Psoas muscle (tissue), 8 donors: ENCODE data around the gene VSIG10L2. TPM values are rescaled to one million over a fixed set of nuclear protein-coding genes. Genes with fewer than 3 reads are reported as not detected.

Experiments
- ATAC-seq, 4 donors: fragments of 200-7000 bp; cut with Tn5 transposase; one replicate each; pipeline ENCODE4 v1.9.1; 2020; ENCODE audit warnings: moderate library complexity in 3 of 4, mild to moderate bottlenecking in 2 of 4
- DNase-seq, 2 donors: peaks; one replicate each; pipeline ENCODE4 v3.0.0-alpha.2; 2020
- H3K27ac ChIP-seq: fragments of 200-600 bp; one replicate; pipeline ENCODE4 v1.8.0; 2022
- H3K27me3 ChIP-seq, 3 donors: fragments of 200-600 bp in 1 of 3; one replicate each; pipeline versions ENCODE4 v1.6.1 to v1.8.0; 2013 to 2022; ENCODE audit warnings: low read length in 2 of 3, mild to moderate bottlenecking in 2 of 3, moderate library complexity in 1 of 3; ENCODE audit not compliant: insufficient read depth in 3 of 3
- H3K36me3 ChIP-seq, 2 donors: fragments of 200-600 bp in 1 of 2; one replicate each; pipeline versions ENCODE4 v1.6.1 to v1.8.0; 2013 to 2022; ENCODE audit warnings: low read depth in 1 of 2, mild to moderate bottlenecking in 1 of 2, moderate library complexity in 1 of 2; ENCODE audit not compliant: insufficient read depth in 1 of 2
- H3K4me1 ChIP-seq: fragments of 200-600 bp; one replicate; pipeline ENCODE4 v1.8.0; 2022
- H3K4me3 ChIP-seq: fragments of 200-600 bp; one replicate; pipeline ENCODE4 v1.8.0; 2022; ENCODE audit warnings: mild to moderate bottlenecking
- H3K9me3 ChIP-seq: fragments of 200-600 bp; one replicate; pipeline ENCODE4 v1.8.0; 2022
- CTCF ChIP-seq: fragments of 200-600 bp; IDR thresholded peaks from one replicate; pipeline ENCODE4 v1.8.0; 2022; ENCODE audit warnings: antibody characterized with exemption
- WGBS, 3 donors: extraction: QIAGEN DNeasy Blood & Tissue Kit; methylation state at CpG; one replicate each; pipeline versions ENCODE4 v1.1.6 to v1.1.7; 2013; 5-methylcytosine and 5-hydroxymethylcytosine counted together
- intact Hi-C, 2 donors: fragments of 100-400 bp; cut with DNase I; formaldehyde crosslinking; loops; one replicate each; pipeline versions ENCODE4 v1.11.0 to v1.14.2; 2022
- polyA plus RNA-seq, 3 donors: library from polyadenylated mRNA; stranded (reverse); fragments of 200-250 nt; gene quantifications; one replicate each; pipeline ENCODE4 v1.2.3, GENCODE V29; 2013
- total RNA-seq, 4 donors: library from RNA; stranded (reverse); fragmentation: NEBNext Ultra II Directional in 2 of 4; extraction: Animal tissue kit (Norgen Biotek cat#: 25700) in 2 of 4; gene quantifications; one replicate each; pipeline versions ENCODE4 v1.2.1 to v1.2.4, GENCODE V29; 2021 to 2023
- donor health status: healthy with polysubstance abuse.
- donor health status: DM: no; HTN: no; CAD: no; lungs with moderate emphysema.
- donor health status: Bipolar disorder and iron deficiency.
- donor health status: healthy.
- donor health status: DM: yes; HTN: yes; CAD: no.
- donor health status: DM: no; HTN: no; CAD: no.
- donor health status: DM: no; HTN: no; CAD: no.
- donor health status: DM: yes; HTN: yes; CAD: no.

Gene VSIG10L2
- total and polyA plus RNA-seq, 7 donors = 0.21 TPM; not detected in 6

GRCh38 chr11:125952559-125952958 lies 6.7 kb downstream of the VSIG10L2 start:
- intact Hi-C loops = no loop called here
- H3K36me3 ChIP-seq = no peaks in the 10 kb centered on the region
- ATAC-seq (no peak), DNase-seq (no peak)
- WGBS, 3 donors = 13 to 54% (median 31%) methylated on average over 2 of the region's 2 CpGs
- H3K27me3 ChIP-seq = no peaks in the 10 kb centered on the region
- no peak for TF ChIP-seq CTCF
- H3K4me1 ChIP-seq = no peaks in the 10 kb centered on the region
- H3K4me3 ChIP-seq = no peak overlapping the region
- H3K9me3 ChIP-seq = no peaks in the 10 kb centered on the region
- H3K27ac ChIP-seq = no peak overlapping the region

GRCh38 chr11:125952973-125953372 lies 7.1 kb downstream of the VSIG10L2 start:
- Histone ChIP-seq H3K27me3 (no peaks in the 10 kb centered on the region), H3K4me3 (no peak overlapping the region), H3K36me3 (no peaks in the 10 kb centered on the region), H3K9me3 (no peaks in the 10 kb centered on the region), H3K27ac (no peak overlapping the region), H3K4me1 (no peaks in the 10 kb centered on the region)
- intact Hi-C loops = no loop called here
- 22 to 31% (median 26%) methylated on average over 7 of the region's 7 CpGs for WGBS, 3 donors
- peak; percentile 46 to 66 for DNase-seq
- peak; percentile 44 to 83 (median 70) for ATAC-seq
- no peak for TF ChIP-seq CTCF

DNA sequence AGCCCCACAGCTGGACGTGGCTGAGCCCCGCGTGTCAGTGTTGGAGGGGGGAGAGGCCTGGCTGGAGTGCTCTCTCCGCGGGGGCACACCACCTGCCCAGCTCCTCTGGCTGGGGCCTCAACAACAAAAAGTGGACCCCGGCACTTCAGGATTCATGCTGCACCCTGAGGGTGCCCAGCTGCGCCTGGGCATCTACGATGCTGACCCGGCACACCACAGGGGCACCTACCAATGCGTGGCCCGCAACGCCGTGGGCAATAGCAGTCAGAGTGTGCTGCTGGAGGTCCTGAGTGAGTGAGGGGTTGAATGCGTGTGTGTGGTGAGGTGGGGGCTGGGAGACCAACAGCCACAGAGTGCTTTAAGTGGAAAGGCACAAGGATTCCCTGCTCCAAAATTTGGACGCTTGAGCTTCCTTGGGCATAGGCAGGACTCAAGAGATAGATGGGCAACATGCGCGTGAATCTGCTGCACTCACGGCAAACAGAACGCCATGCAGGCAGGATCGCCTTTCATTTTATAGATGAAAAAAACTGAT lies 7.6 kb downstream of the VSIG10L2 start:
- Histone ChIP-seq H3K4me1 (no peaks in the 10 kb centered on the region), H3K4me3 (no peak overlapping the region), H3K36me3 (no peaks in the 10 kb centered on the region), H3K27ac (no peak overlapping the region), H3K9me3 (no peaks in the 10 kb centered on the region), H3K27me3 (no peaks in the 10 kb centered on the region)
- DNase-seq = no peak
- 68 to 76% (median 71%) methylated on average over 18 to 20 of the region's 20 CpGs for WGBS, 3 donors
- ATAC-seq = no peak
- no peak for TF ChIP-seq CTCF
- intact Hi-C loops = no loop called here

DNA sequence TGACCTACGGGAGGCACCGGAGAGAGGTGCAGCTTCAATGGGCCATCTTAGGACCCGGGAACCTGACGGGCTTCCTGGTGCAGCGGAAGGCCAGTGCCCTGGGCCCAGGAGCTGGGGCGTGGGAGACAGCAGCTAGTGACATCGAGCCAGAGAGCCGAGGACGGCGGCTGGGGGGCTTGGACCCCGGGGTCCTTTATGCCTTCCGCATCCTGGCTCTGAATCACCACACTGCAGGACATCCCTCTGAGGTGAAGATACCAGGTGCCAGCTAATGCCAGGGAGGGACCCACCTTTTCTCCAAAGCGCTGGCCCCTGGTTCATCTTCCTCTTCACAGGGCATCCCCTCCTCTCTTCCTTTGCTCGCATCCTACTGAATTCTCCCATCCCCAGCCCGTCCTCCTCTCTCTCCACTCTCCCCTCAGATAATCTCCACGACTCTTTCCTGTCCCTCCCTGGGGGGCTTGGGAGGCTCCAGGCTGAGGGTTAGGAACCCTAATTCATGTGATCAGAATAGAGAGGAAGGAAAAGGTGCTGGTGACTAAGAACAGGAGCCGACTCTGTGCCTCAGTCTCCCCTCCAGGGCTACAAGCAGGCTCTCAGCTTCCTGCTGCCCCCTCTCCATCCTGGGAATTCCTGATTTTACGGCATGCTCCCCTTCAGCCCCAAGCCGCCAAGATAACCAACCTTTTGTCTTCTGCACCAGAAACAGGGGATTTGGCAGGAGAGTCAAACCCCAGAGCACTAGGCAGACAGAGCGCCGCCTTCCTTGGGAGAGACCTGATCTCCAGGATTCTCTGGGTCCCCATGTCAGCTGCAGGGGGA lies 8.5 kb downstream of the VSIG10L2 start:
- ATAC-seq (no peak), DNase-seq (no peak)
- H3K36me3 ChIP-seq = no peaks in the 10 kb centered on the region
- TF ChIP-seq CTCF = no peak
- H3K27ac ChIP-seq = no peak overlapping the region
- WGBS, 3 donors = 90 to 92% (median 92%) methylated on average over 18 to 21 of the region's 21 CpGs
- intact Hi-C loops = no loop called here
- H3K4me3 ChIP-seq = no peak overlapping the region
- H3K4me1 ChIP-seq = no peaks in the 10 kb centered on the region
- no peaks in the 10 kb centered on the region for H3K27me3 ChIP-seq
- H3K9me3 ChIP-seq = no peaks in the 10 kb centered on the region
